ENCODE data around the gene MMADHC.

GRCh38 chr2:149534674-149535073 lies 52.9 kb downstream of the MMADHC start:
- TF ChIP-seq SP1 (IDR thresholded peaks at IDR 0.05) (no peak), SP1 (CRISPR knock-in tag; IDR thresholded peaks at IDR 0.05) (no peak), ZNF253 (CRISPR knock-in tag; IDR thresholded peaks at IDR 0.05; ENCODE audit: borderline replicate concordance) (no peak)
- TF ChIP-seq, protein P1, sequence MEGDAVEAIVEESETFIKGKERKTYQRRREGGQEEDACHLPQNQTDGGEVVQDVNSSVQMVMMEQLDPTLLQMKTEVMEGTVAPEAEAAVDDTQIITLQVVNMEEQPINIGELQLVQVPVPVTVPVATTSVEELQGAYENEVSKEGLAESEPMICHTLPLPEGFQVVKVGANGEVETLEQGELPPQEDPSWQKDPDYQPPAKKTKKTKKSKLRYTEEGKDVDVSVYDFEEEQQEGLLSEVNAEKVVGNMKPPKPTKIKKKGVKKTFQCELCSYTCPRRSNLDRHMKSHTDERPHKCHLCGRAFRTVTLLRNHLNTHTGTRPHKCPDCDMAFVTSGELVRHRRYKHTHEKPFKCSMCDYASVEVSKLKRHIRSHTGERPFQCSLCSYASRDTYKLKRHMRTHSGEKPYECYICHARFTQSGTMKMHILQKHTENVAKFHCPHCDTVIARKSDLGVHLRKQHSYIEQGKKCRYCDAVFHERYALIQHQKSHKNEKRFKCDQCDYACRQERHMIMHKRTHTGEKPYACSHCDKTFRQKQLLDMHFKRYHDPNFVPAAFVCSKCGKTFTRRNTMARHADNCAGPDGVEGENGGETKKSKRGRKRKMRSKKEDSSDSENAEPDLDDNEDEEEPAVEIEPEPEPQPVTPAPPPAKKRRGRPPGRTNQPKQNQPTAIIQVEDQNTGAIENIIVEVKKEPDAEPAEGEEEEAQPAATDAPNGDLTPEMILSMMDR (CRISPR knock-in tag; IDR thresholded peaks at IDR 0.05) = no peak

Data from HepG2 (cell line).